NCI-H2171 (cell line): Measurements from ENCODE around the gene CTXN1.
A peak's percentile ranks its signal among the peaks of the same experiment; 100 is the strongest.
"Not testable (repeated sequence)": the region's sequence is repeated elsewhere in the genome, so short reads cannot be mapped to it uniquely, and the experiment has no call there.

Experiments used
- DNase-seq: peaks from one replicate; lab custom pipeline; 2025; lab: John Stamatoyannopoulos, UW

The CTXN1 gene

GRCh38 chr19:7925171-7925851 is 624 bp downstream of the CTXN1 start:
- DNase-seq, result peak; percentile 62

GRCh38 chr19:7924651-7925170 is 1.2 kb downstream of the CTXN1 start:
- DNase-seq, result no peak

DNA sequence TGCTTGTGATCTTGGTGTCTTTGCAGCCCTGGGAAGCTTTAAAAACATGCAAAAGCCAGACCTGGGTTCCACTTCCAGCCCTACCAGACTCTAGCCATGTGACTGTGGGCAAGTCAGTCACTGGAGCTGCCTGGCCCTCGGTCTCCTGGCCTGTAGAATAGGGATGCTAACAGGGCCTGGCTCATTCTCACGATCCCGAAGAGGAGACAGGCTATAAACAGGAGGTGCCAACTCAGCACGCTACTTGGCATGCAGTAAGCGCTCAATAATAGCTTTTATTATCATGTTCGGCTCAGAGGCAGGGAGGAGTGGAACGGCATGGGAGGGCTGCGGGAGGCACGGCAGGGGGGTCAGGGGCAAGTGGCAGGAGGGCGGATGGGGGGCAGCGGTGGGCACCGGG is 1.7 kb downstream of the CTXN1 start:
- DNase-seq, result no peak

GRCh38 chr19:7923295-7924191 is 2.4 kb downstream of the CTXN1 start:
- no peak for DNase-seq

DNA sequence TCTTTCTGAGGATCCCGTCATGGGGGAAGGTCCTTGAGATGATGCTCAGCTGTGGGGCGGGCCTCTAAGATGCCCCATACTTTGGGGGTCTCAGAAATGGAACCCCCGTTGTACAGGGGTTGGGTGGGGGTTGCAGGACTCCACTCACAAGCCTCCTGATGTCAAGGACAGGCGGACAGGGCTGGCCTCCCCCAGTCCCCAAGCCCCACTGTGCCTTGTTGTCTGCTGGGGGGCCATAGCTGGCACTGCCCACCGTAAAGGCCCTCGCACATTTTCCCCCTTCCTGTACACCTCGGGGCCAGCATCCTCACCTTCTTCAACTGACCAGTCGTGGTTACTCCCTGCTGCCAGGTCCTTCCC is 3.1 kb downstream of the CTXN1 start:
- no peak for DNase-seq

DNA sequence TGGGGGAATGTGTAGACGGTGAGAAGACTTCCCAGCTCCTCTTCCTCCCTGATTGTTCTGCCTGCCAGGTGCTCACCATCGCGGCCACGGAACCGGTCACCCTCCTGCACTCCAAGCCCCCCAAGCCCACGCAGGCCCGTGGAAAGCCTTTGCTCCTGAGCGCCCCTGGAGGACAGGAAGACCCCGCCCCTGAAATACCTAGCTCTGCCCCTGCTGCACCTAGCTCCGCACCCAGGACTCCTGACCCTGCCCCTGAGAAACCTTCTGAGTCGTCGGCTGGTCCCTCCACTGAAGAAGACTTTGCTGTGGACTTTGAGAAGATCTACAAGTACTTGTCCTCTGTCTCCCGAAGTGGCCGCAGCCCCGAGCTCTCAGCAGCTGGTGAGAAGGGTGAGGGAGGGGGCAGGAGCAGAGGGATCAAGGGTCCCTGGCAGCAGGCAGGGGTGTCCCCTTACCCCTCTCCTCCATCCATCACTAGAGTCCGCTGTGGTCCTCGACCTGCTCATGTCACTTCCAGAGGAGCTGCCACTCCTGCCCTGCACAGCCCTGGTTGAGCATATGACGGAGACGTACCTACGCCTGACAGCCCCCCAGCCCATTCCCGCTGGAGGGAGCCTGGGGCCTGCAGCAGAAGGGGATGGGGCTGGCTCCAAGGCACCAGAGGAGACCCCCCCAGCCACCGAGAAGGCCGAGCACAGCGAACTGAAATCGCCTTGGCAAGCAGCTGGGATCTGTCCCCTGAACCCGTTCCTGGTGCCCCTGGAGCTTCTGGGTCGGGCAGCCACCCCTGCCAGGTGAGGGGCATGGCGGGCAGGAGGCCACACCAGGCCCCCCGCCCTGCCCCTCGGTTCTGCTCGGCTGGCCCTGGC is 3.7 kb downstream of the CTXN1 start:
- no peak for DNase-seq

GRCh38 chr19:7921302-7921966 is 4.5 kb downstream of the CTXN1 start:
- no peak for DNase-seq

DNA sequence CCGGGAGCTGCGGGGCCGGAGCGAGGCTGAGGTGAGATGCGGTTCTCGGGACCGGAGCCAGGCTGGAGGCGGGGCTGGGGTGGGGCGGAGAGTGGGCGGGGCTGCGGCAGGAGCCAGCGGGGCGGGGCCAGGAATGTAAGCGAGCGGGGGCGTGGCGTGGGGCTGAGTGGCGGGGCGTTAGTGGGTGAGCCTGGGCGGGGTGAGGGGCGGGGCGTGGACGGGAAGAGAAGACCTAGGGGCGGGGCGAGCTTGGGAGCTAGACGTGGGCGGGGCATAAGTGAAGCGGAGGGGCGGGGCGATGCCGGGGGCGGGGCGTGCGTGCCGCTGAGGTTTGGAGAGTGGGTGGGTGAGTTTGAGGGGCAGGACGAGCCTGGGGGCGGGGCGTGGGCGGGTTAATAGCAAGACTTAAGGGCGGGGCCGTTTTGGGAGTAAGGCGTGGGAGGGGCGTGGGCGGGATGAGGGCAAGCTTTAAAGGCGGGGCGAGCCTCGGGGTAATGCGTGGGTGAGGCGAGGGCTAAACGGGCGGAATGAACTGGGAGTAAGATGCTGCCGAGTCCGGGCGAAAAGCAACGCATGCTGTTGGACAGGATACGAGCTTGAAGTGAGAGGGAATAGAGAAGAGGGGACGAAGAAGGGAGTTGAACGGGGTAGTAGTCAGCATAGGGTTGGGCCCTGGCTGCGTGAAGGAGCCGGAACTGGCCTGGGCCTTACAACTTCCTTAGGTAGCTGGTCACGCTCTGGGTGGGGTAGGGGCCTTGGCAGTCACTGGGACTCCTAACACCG is 5.2 kb downstream of the CTXN1 start:
- DNase-seq, result peak; percentile 99

- DNase-seq, result peak; percentile 97
Measured at GRCh38 chr19:7919610-7920518, 6.1 kb downstream of the CTXN1 start, which contains the start of gene SNAPC2. Gene SNAPC2 (plus strand): TSS chr19:7920338. CDS start chr19:7920367, 29 bp downstream.

- DNase-seq, result no peak
Measured at GRCh38 chr19:7918615-7919421, 7.1 kb downstream of the CTXN1 start.

- not testable (repeated sequence) for DNase-seq
Measured at GRCh38 chr19:7918062-7918614, 7.8 kb downstream of the CTXN1 start.

- peak; percentile 46 for DNase-seq
Measured at GRCh38 chr19:7917267-7918061, 8.5 kb downstream of the CTXN1 start.

DNA sequence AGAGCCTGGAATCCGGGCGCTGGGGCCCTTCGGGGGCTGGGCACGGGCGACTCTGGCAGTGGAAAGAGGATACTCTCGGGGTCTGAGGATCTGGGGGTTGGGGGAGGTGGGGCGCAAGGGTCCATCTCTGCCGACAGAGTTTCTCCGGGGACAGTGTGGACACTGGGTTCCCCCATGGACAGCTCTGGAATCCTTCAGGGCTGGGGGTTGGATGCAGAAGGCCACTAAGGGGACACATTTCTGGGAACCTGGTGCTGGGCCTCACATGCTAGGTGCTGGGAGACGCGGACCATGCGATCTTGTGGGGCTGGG is 9.0 kb downstream of the CTXN1 start:
- DNase-seq, result no peak

DNA sequence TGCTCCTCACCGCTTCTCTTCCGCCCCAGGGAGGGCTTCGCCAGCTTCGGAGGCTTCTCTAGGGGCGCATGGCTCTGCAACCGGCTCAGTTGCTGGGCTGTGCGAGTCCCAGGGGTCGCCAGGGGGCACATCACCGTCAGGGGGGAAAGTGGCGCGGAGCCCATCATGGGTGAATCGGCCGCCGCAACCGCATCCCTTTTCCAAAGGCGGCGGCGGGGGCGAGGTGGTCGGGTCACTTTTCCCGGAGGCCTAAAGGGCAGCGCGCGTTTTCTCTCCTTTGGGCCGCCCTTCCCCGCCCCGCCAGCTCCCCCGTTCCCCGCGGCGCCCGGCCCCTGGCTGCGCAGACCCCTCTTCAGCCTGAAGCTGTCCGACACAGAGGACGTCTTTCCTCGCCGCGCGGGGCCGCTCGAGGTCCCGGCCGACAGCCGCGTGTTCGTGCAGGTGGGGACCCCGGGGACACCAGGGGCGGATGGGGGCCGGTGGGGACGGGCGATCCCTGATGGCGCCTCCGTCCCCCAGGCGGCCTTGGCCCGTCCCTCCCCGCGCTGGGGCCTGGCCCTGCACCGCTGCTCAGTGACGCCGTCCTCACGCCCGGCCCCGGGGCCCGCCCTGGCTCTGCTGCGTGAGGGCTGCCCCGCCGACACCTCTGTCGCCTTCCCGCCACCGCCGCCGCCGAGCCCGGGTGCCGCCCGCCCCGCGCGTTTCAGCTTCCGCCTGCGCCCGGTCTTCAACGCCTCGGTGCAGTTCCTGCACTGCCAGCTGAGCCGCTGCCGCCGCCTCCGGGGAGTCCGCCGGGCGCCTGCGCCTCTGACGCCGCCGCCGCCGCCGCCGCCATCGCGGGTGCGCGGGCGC is 9.6 kb downstream of the CTXN1 start:
- peak; percentile 55 for DNase-seq

GRCh38 chr19:7915250-7916102 is 10.5 kb downstream of the CTXN1 start:
- no peak for DNase-seq

- DNase-seq, result no peak
Measured at GRCh38 chr19:7914598-7915045, 11.3 kb downstream of the CTXN1 start, which contains the start of gene TGFBR3L. Gene TGFBR3L (plus strand): TSS chr19:7914830.
